Measurements from ENCODE around the gene HHATL.

GRCh38 chr3:42718338-42718737, 15.7 kb upstream of the HHATL start:
- TF ChIP-seq EZH2 (IDR thresholded peaks at IDR 0.05) (no peak), POLR2AphosphoS5 (IDR thresholded peaks at IDR 0.05; ENCODE audit: borderline replicate concordance, low read depth, low read length) (no peak)
